ENCODE data around the gene LIPT2. TPM values are rescaled to one million over a fixed set of nuclear protein-coding genes. Genes with fewer than 3 reads are reported as not detected.

The LIPT2 gene
- total and polyA plus RNA-seq, 10 of the 15 experiments (the other 5 are each of a cell fraction or from before 2014, with no cell fraction given): 0.69 to 7.5 (median 3.8) TPM

GRCh38 chr11:74476536-74476935 is 17.0 kb downstream of the LIPT2 start (continued):
- TF ChIP-seq RAD21 (IDR thresholded peaks at IDR 0.05; ENCODE audit: insufficient read depth, low read depth, low read length): no peak

- Histone ChIP-seq H2AFZ (ENCODE audit: control insufficient read depth, low read depth, low read length) (no peak overlapping the region), H3K9me3 (replicated peaks; ENCODE audit: control insufficient read depth, insufficient read depth, low read length) (no peaks in the 10 kb centered on the region), H3K79me2 (ENCODE audit: control insufficient read depth, insufficient read depth, low read length) (no peaks in the 10 kb centered on the region), H3K36me3 (ENCODE audit: control insufficient read depth in 2 of 2, insufficient read depth in 2 of 2, low read length in 1 of 2) (no peaks in the 10 kb centered on the region), H3K4me2 (ENCODE audit: control insufficient read depth, insufficient read depth) (no peak overlapping the region), H3K27me3 (replicated peaks in 1 of 2; ENCODE audit: control insufficient read depth in 2 of 2, insufficient read depth in 2 of 2, low read length in 1 of 2) (no peaks in the 10 kb centered on the region), H3K27ac (ENCODE audit: control insufficient read depth, insufficient read depth) (no peak overlapping the region), H3K4me1 (ENCODE audit: control insufficient read depth, insufficient read depth, low read length) (no peaks in the 10 kb centered on the region), H4K20me1 (ENCODE audit: control insufficient read depth, insufficient read depth) (no peaks in the 10 kb centered on the region; the same call in 1 of the 2 replicates), H3K9ac (ENCODE audit: control insufficient read depth, insufficient read depth, low read length) (no peak overlapping the region), H3K4me3 (no peak overlapping the region)
- FAIRE-seq (no peak), ATAC-seq (no peak), DNase-seq (ENCODE audit: low read depth, low spot score) (no peak)
- 9% methylated on average over 1 of the region's 1 CpG for WGBS (ENCODE audit: insufficient coverage, insufficient replicate concordance, low lambda C conversion rate, missing lambda C conversion rate)
- intact Hi-C loops (cut with micrococcal nuclease; ENCODE audit: unreplicated experiment): no loop called here
- RAD21 ChIA-PET (ENCODE audit: unreplicated experiment): no interaction called here
- CTCF ChIA-PET: interaction anchor here (1.2 kb wide), 1 partner anchor 226 kb away, joined by 4 read pairs; no protein-coding TSS in a partner anchor
- TF ChIP-seq POLR2A (IDR thresholded peaks at IDR 0.05; ENCODE audit: low read depth, low read length) (no peak), ATF2 (IDR thresholded peaks at IDR 0.05; ENCODE audit: low read length) (no peak), WRNIP1 (IDR thresholded peaks at IDR 0.05; ENCODE audit: borderline replicate concordance, low read depth, low read length) (no peak), USF1 (IDR thresholded peaks at IDR 0.05; ENCODE audit: borderline replicate concordance, extremely low read length, insufficient read depth, low read depth, low read length) (no peak)
- no TSS peak for BruUV-seq (replicated peaks)
- in situ Hi-C loops (cut with MboI): no loop called here
- SMC1A ChIA-PET (ENCODE audit: uncharacterized antibody, unreplicated experiment): no interaction called here
- POLR2A ChIA-PET: no interaction called here
Observed at GRCh38 chr11:74474316-74474715, 19.2 kb downstream of the LIPT2 start.

All from GM12878 (cell line).